HepG2 (cell line): ENCODE data around the gene SMC1B. TPM values are rescaled to one million over a fixed set of nuclear protein-coding genes. Genes with fewer than 3 reads are reported as not detected.

Source experiments
- ATAC-seq: fragments of 200-7000 bp; cut with Tn5 transposase; 3 replicates; pipeline ENCODE4 v1.9.1; 2020; ENCODE audit warnings: mild to moderate bottlenecking, moderate library complexity
- BruUV-seq: library from RNA; stranded (reverse); fragments of 400-500 nt; replicated peaks from 2 replicates; lab custom pipeline; 2021; lab: Mats Ljungman, UMichigan
- CTCF ChIA-PET: fragments of 300-600 bp; formaldehyde crosslinking; extraction: SDS; loops from one replicate; lab custom pipeline; 2021; ENCODE audit warnings: low total read pairs, inconsistent platforms, low intra/inter-chr PET ratio; lab: Yijun Ruan, JAX
- POLR2A ChIA-PET: fragments of 350-600 bp; sonication (Branson Sonifier 250); formaldehyde crosslinking; loops from one replicate; lab custom pipeline; 2020; ENCODE audit warnings: antibody characterized with exemption, inconsistent platforms; lab: Yijun Ruan, JAX
- DNase-seq: peaks from one replicate; pipeline ENCODE4 v3.0.0-alpha.2; 2015; ENCODE audit warnings: low spot score
- FAIRE-seq: peaks from 3 replicates; lab custom pipeline; 2011; peaks lifted over from hg19 to GRCh38; lab: Jason Lieb, UNC
- H2AFZ ChIP-seq: one replicate; pipeline ENCODE4 v1.6.1; 2011; ENCODE audit warnings: low read length, inconsistent platforms
- H3K27ac ChIP-seq: fragments of 300-600 bp; 3 replicates; pipeline ENCODE4 v1.8.0; 2011; ENCODE audit warnings: mixed run types, mild to moderate bottlenecking, mixed read lengths, low read length, inconsistent platforms; ENCODE audit not compliant: insufficient read depth; ENCODE audit errors: extremely low read length
- H3K27me3 ChIP-seq, 2 experiments: fragments of 200-600 bp in 1 of 2; 2 replicates in 1 of 2; 3 replicates in 1 of 2; pipeline versions ENCODE4 v1.6.0 to v1.8.0; 2011; ENCODE audit warnings: low read length in 2 of 2, mild to moderate bottlenecking in 2 of 2, moderate library complexity in 2 of 2, inconsistent platforms in 1 of 2; ENCODE audit not compliant: insufficient read depth in 2 of 2, control insufficient read depth in 1 of 2
- H3K36me3 ChIP-seq, 2 experiments: fragments of 200-600 bp in 1 of 2; replicated peaks in 1 of 2; 2 replicates in 1 of 2; 3 replicates in 1 of 2; pipeline versions ENCODE4 v1.5.1 to v1.8.0; 2011; ENCODE audit warnings: low read length in 2 of 2, inconsistent platforms in 1 of 2; ENCODE audit not compliant: insufficient read depth in 2 of 2, control insufficient read depth in 1 of 2
- H3K4me1 ChIP-seq: 2 replicates; pipeline ENCODE4 v1.5.1; 2012; ENCODE audit warnings: low read length, inconsistent platforms; ENCODE audit not compliant: insufficient read depth
- H3K4me2 ChIP-seq: 2 replicates; pipeline ENCODE4 v1.6.0; 2011; ENCODE audit warnings: low read depth, low read length, inconsistent platforms
- H3K4me3 ChIP-seq, 3 experiments: fragments of 200-600 bp in 1 of 3; sonication (generic), shearing (Covaris generic) in 1 of 3; replicated peaks in 1 of 3; 2 replicates each; pipeline ENCODE4 v1.5.1; 2011 to 2016; ENCODE audit warnings: low read length in 3 of 3, inconsistent platforms in 2 of 3, low read depth in 2 of 3, mild to moderate bottlenecking in 2 of 3, control low read depth in 1 of 3, mixed read lengths in 1 of 3; ENCODE audit not compliant: insufficient read depth in 1 of 3
- H3K79me2 ChIP-seq: one replicate; pipeline ENCODE4 v1.6.1; 2011; ENCODE audit warnings: low read length, inconsistent platforms; ENCODE audit not compliant: insufficient read depth
- H3K9ac ChIP-seq: 2 replicates; pipeline ENCODE4 v1.6.0; 2011; ENCODE audit warnings: mild to moderate bottlenecking, low read depth, low read length, inconsistent platforms; ENCODE audit not compliant: insufficient read depth
- H3K9me3 ChIP-seq: 2 replicates; pipeline ENCODE4 v1.5.1; 2012; ENCODE audit warnings: mild to moderate bottlenecking, low read length
- H4K20me1 ChIP-seq: 2 replicates; pipeline ENCODE4 v1.6.0; 2011; ENCODE audit warnings: inconsistent platforms, mild to moderate bottlenecking, low read length, moderate library complexity; ENCODE audit not compliant: insufficient read depth
- CENPX ChIP-seq: sonication (generic); formaldehyde crosslinking; IDR thresholded peaks from 2 replicates; pipeline ENCODE4 v1.9.0; 2021; ENCODE audit warnings: mild to moderate bottlenecking, missing genetic modification reagents, moderate library complexity
- EED ChIP-seq: sonication (generic); formaldehyde crosslinking; IDR thresholded peaks from 2 replicates; pipeline ENCODE4 v1.5.0; 2020; ENCODE audit warnings: mild to moderate bottlenecking, missing genetic modification reagents
- GTF2F1 ChIP-seq: fragments of 150-350 bp; IDR thresholded peaks from 2 replicates; pipeline ENCODE4 v1.6.1; 2014; ENCODE audit warnings: low read length
- KAT2B ChIP-seq: fragments of 150-350 bp; IDR thresholded peaks from 2 replicates; pipeline ENCODE4 v1.6.1; 2014; ENCODE audit warnings: low read depth, low read length, borderline replicate concordance
- KLF13 ChIP-seq: sonication (generic); formaldehyde crosslinking; IDR thresholded peaks from 2 replicates; pipeline ENCODE4 v1.4.0; 2020; ENCODE audit warnings: mild to moderate bottlenecking, missing genetic modification reagents
- MYPOP ChIP-seq: sonication (generic); formaldehyde crosslinking; IDR thresholded peaks from 2 replicates; pipeline ENCODE4 v1.8.1; 2023; ENCODE audit warnings: mild to moderate bottlenecking, moderate library complexity, missing genetic modification reagents
- SKI ChIP-seq: fragments of 450-650 bp; IDR thresholded peaks from one replicate; pipeline ENCODE4 v1.6.1; 2018; ENCODE audit warnings: mild to moderate bottlenecking; ENCODE audit not compliant: partially characterized antibody
- TARDBP ChIP-seq: sonication (generic); formaldehyde crosslinking; IDR thresholded peaks from 2 replicates; pipeline ENCODE4 v1.8.0; 2022; ENCODE audit warnings: mild to moderate bottlenecking, missing genetic modification reagents
- TFAP4 ChIP-seq: sonication (generic); IDR thresholded peaks from 2 replicates; pipeline ENCODE4 v1.6.1; 2016; ENCODE audit warnings: low read depth, borderline replicate concordance
- TOE1 ChIP-seq: sonication (generic); formaldehyde crosslinking; IDR thresholded peaks from 2 replicates; pipeline ENCODE4 v1.4.0; 2020; ENCODE audit warnings: mild to moderate bottlenecking, missing genetic modification reagents
- TSC22D2 ChIP-seq: sonication (generic); formaldehyde crosslinking; IDR thresholded peaks from 2 replicates; pipeline ENCODE4 v1.5.1; 2020; ENCODE audit warnings: missing genetic modification reagents, mild to moderate bottlenecking, borderline replicate concordance
- USF2 ChIP-seq, 2 experiments: sonication (generic) in 1 of 2; formaldehyde crosslinking in 1 of 2; IDR thresholded peaks; 2 replicates each; pipeline versions ENCODE4 v1.5.1 to v1.6.1; 2011 to 2020; ENCODE audit warnings: borderline replicate concordance in 1 of 2, low read depth in 1 of 2, low read length in 1 of 2, mild to moderate bottlenecking in 1 of 2, missing genetic modification reagents in 1 of 2, moderate library complexity in 1 of 2
- ZNF274 ChIP-seq: sonication (generic); formaldehyde crosslinking; IDR thresholded peaks from 2 replicates; pipeline ENCODE4 v1.5.1; 2020; ENCODE audit warnings: mild to moderate bottlenecking, missing genetic modification reagents
- ZNF781 ChIP-seq: sonication (generic); formaldehyde crosslinking; IDR thresholded peaks from 2 replicates; pipeline ENCODE4 v1.5.1; 2020; ENCODE audit warnings: borderline replicate concordance, mild to moderate bottlenecking, missing genetic modification reagents; ENCODE audit errors: not compliant biosample characterization
- ZSCAN20 ChIP-seq: sonication (generic); formaldehyde crosslinking; IDR thresholded peaks from 2 replicates; pipeline ENCODE4 v1.4.0; 2020; ENCODE audit warnings: missing genetic modification reagents, mild to moderate bottlenecking, borderline replicate concordance
- WGBS: methylation state at CpG from one replicate; pipeline ENCODE4 v1.1.6; 2017; ENCODE audit warnings: low lambda C conversion rate; 5-methylcytosine and 5-hydroxymethylcytosine counted together
- in situ Hi-C: cut with HindIII; loops from 2 replicates; pipeline ENCODE4 v1.10.0; 2017; ENCODE audit warnings: low pct_unique_long_range_greater_than_20kb; ENCODE audit not compliant: extremely low pct_ligation_motif_present
- intact Hi-C: fragments of 100-400 bp; cut with micrococcal nuclease; formaldehyde crosslinking; loops from one replicate; pipeline ENCODE4 v1.10.0; 2022; ENCODE audit not compliant: unreplicated experiment
- polyA plus RNA-seq, 8 experiments: library from polyadenylated mRNA; depleted of rRNA in 3 of 8; stranded (reverse) in 7 of 8; unstranded in 1 of 8; fragments of >200 nt; fragmentation: Illumina TruSeq in 4 of 8; extraction: Trizol in 4 of 8; gene quantifications; 2 replicates each; pipeline versions ENCODE4 v1.2.1 to v1.2.3, GENCODE V29; 2011 to 2016; ENCODE audit warnings: low read depth in 4 of 8, missing spikeins in 1 of 8, mixed read lengths in 1 of 8; ENCODE audit not compliant: insufficient read depth in 1 of 8
- total RNA-seq, 5 experiments: library from RNA; depleted of rRNA; stranded (reverse); fragments of >200 nt; fragmentation: Illumina TruSeq; extraction: Trizol; gene quantifications; 2 replicates each; pipeline ENCODE4 v1.2.3, GENCODE V29; 2016; ENCODE audit warnings: low read depth in 1 of 5
- TF ChIP-seq, protein P1 (sequence below): sonication (generic); formaldehyde crosslinking; IDR thresholded peaks from 2 replicates; pipeline ENCODE4 v1.4.0; 2020; ENCODE audit warnings: mild to moderate bottlenecking, missing genetic modification reagents, borderline replicate concordance
- TF ChIP-seq, protein P2 (sequence below), 2 experiments: fragments of 450-650 bp in 1 of 2; sonication (generic) in 1 of 2; formaldehyde crosslinking; IDR thresholded peaks; 2 replicates each; pipeline versions ENCODE4 v1.5.0 to v1.8.0; 2020 to 2022; ENCODE audit warnings: mild to moderate bottlenecking in 1 of 2, missing genetic modification reagents in 1 of 2

Gene SMC1B
- total and polyA plus RNA-seq, 2 of the 13 experiments (the other 11 are each of a cell fraction or from before 2014, with no cell fraction given), result not detected

DNA sequence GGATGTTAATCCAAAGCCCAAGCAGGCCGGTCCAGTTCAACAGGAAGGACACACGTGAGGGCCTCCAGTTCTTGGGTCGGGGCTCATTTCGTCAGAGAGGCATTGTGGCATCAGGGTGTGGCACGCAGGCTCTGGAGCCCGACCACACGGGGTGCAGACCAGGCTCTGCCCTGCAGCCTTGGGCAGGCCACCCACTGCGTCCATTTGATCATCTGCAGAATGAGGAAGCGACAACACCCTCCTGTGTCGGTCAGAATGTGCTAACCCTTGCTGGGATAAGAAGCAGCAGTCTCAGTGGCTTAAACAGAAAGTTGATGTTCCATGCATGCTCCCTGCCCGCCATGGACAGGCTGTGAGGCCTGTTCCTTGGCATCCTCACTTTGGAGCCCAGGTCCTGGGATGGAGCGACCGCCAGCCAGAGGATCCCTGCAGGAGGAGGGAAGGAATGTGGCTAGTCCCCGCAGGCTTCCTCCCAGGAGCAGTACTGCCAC, 10.9 kb upstream of the SMC1B start (continued):
- TF ChIP-seq TOE1 (CRISPR knock-in tag), result no peak
- no peak for TF ChIP-seq KLF13 (CRISPR knock-in tag)
- TF ChIP-seq KAT2B, result no peak
- TF ChIP-seq CENPX (CRISPR knock-in tag), result no peak
- TF ChIP-seq ZNF781, result no peak
- TF ChIP-seq ZSCAN20 (CRISPR knock-in tag), result no peak

GRCh38 chr22:45423524-45423923, 10.1 kb upstream of the SMC1B start:
- Histone ChIP-seq H3K9me3 (no peaks in the 10 kb centered on the region), H4K20me1 (no peaks in the 10 kb centered on the region), H2AFZ (no peak overlapping the region), H3K4me3 (no peak overlapping the region), H3K4me1 (no peaks in the 10 kb centered on the region), H3K27me3 (peaks cover 1 to 7% of the 10 kb centered on the region in 2 experiments; a peak in 2 of 5 replicates), H3K79me2 (no peaks in the 10 kb centered on the region), H3K9ac (no peak overlapping the region), H3K36me3 (no peaks in the 10 kb centered on the region), H3K27ac (no peak overlapping the region), H3K4me2 (no peak overlapping the region)
- 39% methylated on average over 4 of the region's 4 CpGs for WGBS
- in situ Hi-C loops (no loop called here), intact Hi-C loops (no loop called here)
- no peak for ATAC-seq
- BruUV-seq, result no TSS peak
- POLR2A ChIA-PET, result no interaction called here
- FAIRE-seq, result no peak
- CTCF ChIA-PET, result no interaction called here
- no peak for DNase-seq
- TF ChIP-seq, protein P1, sequence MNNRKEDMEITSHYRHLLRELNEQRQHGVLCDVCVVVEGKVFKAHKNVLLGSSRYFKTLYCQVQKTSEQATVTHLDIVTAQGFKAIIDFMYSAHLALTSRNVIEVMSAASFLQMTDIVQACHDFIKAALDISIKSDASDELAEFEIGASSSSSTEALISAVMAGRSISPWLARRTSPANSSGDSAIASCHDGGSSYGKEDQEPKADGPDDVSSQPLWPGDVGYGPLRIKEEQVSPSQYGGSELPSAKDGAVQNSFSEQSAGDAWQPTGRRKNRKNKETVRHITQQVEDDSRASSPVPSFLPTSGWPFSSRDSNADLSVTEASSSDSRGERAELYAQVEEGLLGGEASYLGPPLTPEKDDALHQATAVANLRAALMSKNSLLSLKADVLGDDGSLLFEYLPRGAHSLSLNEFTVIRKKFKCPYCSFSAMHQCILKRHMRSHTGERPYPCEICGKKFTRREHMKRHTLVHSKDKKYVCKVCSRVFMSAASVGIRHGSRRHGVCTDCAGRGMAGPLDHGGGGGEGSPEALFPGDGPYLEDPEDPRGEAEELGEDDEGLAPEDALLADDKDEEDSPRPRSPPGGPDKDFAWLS, result no peak
- no peak for TF ChIP-seq USF2 (IDR thresholded peaks at IDR 0.05; ENCODE audit: low read depth, low read length)
- TF ChIP-seq USF2 (CRISPR knock-in tag; IDR thresholded peaks at IDR 0.05; ENCODE audit: borderline replicate concordance), result no peak
- no peak for TF ChIP-seq EED (CRISPR knock-in tag)
- no peak for TF ChIP-seq MYPOP (CRISPR knock-in tag)
- TF ChIP-seq, protein P2, sequence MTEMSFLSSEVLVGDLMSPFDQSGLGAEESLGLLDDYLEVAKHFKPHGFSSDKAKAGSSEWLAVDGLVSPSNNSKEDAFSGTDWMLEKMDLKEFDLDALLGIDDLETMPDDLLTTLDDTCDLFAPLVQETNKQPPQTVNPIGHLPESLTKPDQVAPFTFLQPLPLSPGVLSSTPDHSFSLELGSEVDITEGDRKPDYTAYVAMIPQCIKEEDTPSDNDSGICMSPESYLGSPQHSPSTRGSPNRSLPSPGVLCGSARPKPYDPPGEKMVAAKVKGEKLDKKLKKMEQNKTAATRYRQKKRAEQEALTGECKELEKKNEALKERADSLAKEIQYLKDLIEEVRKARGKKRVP (CRISPR knock-in tag; IDR thresholded peaks at IDR 0.05), result no peak
- TF ChIP-seq SKI, result no peak
- no peak for TF ChIP-seq TARDBP
- no peak for TF ChIP-seq ZNF274
- no peak for TF ChIP-seq TFAP4
- no peak for TF ChIP-seq GTF2F1
- no peak for TF ChIP-seq TSC22D2 (CRISPR knock-in tag)
